Panc1 (cell line): ENCODE results near the gene TMOD2.

Experiments
- POLR2AphosphoS5 ChIP-seq: IDR thresholded peaks from 2 replicates; pipeline ENCODE4 v1.6.1; 2012; ENCODE audit warnings: mild to moderate bottlenecking, low read depth, low read length, moderate library complexity
- SIN3A ChIP-seq: IDR thresholded peaks from 2 replicates; pipeline ENCODE4 v1.6.1; 2012; ENCODE audit warnings: low read depth, mild to moderate bottlenecking, low read length, moderate library complexity, borderline replicate concordance; ENCODE audit not compliant: insufficient read depth
- TCF7L2 ChIP-seq: IDR thresholded peaks from 2 replicates; pipeline ENCODE4 v1.6.1; 2011; ENCODE audit warnings: mild to moderate bottlenecking, low read depth, low read length, inconsistent platforms
- TF ChIP-seq, protein P1 (sequence below): fragments of 450-650 bp; IDR thresholded peaks from 2 replicates; pipeline ENCODE4 v1.5.1; 2017; ENCODE audit warnings: mild to moderate bottlenecking
- TF ChIP-seq, protein P2 (sequence below), 2 experiments: IDR thresholded peaks; 2 replicates each; pipeline ENCODE4 v1.6.1; 2011 to 2012; ENCODE audit warnings: low read depth in 2 of 2, control low read depth in 1 of 2, low read length in 1 of 2, mild to moderate bottlenecking in 1 of 2, moderate library complexity in 1 of 2; ENCODE audit not compliant: insufficient read depth in 1 of 2

DNA sequence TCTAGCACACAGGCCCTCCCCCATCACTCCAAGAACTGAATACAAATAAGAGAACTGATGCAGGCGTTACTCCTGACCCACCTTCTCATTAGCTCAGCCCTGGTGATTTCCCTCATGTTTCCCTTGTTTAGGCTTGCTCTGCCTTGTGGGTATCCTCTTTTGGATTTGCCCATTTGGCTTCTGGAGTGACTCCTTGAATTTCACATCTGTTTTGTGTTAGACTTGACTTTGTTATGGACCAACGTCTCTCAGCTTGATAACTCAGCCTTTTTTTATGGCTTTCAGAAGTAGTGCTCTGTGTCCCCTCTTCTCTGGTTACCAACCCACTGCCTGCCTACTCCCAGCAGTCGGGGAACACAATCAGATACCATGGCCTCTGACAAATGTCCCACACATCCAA is 66.8 kb downstream of the TMOD2 start:
- TF ChIP-seq, protein P1, sequence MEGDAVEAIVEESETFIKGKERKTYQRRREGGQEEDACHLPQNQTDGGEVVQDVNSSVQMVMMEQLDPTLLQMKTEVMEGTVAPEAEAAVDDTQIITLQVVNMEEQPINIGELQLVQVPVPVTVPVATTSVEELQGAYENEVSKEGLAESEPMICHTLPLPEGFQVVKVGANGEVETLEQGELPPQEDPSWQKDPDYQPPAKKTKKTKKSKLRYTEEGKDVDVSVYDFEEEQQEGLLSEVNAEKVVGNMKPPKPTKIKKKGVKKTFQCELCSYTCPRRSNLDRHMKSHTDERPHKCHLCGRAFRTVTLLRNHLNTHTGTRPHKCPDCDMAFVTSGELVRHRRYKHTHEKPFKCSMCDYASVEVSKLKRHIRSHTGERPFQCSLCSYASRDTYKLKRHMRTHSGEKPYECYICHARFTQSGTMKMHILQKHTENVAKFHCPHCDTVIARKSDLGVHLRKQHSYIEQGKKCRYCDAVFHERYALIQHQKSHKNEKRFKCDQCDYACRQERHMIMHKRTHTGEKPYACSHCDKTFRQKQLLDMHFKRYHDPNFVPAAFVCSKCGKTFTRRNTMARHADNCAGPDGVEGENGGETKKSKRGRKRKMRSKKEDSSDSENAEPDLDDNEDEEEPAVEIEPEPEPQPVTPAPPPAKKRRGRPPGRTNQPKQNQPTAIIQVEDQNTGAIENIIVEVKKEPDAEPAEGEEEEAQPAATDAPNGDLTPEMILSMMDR, result no peak
- no peak for TF ChIP-seq SIN3A
- TF ChIP-seq POLR2AphosphoS5, result no peak
- TF ChIP-seq, protein P2, sequence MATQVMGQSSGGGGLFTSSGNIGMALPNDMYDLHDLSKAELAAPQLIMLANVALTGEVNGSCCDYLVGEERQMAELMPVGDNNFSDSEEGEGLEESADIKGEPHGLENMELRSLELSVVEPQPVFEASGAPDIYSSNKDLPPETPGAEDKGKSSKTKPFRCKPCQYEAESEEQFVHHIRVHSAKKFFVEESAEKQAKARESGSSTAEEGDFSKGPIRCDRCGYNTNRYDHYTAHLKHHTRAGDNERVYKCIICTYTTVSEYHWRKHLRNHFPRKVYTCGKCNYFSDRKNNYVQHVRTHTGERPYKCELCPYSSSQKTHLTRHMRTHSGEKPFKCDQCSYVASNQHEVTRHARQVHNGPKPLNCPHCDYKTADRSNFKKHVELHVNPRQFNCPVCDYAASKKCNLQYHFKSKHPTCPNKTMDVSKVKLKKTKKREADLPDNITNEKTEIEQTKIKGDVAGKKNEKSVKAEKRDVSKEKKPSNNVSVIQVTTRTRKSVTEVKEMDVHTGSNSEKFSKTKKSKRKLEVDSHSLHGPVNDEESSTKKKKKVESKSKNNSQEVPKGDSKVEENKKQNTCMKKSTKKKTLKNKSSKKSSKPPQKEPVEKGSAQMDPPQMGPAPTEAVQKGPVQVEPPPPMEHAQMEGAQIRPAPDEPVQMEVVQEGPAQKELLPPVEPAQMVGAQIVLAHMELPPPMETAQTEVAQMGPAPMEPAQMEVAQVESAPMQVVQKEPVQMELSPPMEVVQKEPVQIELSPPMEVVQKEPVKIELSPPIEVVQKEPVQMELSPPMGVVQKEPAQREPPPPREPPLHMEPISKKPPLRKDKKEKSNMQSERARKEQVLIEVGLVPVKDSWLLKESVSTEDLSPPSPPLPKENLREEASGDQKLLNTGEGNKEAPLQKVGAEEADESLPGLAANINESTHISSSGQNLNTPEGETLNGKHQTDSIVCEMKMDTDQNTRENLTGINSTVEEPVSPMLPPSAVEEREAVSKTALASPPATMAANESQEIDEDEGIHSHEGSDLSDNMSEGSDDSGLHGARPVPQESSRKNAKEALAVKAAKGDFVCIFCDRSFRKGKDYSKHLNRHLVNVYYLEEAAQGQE (IDR thresholded peaks at IDR 0.05; ENCODE audit: insufficient read depth in 1 of 2, low read depth in 2 of 2, low read length in 1 of 2), result no peak
- no peak for TF ChIP-seq TCF7L2
